Measurements from ENCODE around the gene MMP24.

DNA sequence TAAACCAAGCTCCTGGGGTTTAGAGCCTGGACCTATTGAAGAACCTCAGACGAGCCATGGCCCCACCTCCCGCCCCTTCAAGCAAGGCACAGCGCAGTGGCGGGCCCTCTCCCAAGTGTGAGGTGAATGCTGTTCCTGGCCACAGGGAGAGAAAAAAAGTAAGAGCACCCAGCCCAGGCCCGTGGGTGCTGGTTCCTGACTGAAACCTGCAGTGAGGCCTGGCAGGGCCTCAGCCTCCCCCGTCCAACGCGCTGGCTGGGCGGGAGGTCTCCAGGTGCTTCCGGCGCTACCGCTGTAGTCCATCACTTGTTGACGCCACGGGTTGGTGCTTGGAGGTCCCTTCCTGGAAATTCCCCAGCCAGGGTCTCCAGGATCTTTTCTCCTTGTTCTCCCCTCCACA lies 71.2 kb downstream of the MMP24 start:
- TF ChIP-seq, protein P1, sequence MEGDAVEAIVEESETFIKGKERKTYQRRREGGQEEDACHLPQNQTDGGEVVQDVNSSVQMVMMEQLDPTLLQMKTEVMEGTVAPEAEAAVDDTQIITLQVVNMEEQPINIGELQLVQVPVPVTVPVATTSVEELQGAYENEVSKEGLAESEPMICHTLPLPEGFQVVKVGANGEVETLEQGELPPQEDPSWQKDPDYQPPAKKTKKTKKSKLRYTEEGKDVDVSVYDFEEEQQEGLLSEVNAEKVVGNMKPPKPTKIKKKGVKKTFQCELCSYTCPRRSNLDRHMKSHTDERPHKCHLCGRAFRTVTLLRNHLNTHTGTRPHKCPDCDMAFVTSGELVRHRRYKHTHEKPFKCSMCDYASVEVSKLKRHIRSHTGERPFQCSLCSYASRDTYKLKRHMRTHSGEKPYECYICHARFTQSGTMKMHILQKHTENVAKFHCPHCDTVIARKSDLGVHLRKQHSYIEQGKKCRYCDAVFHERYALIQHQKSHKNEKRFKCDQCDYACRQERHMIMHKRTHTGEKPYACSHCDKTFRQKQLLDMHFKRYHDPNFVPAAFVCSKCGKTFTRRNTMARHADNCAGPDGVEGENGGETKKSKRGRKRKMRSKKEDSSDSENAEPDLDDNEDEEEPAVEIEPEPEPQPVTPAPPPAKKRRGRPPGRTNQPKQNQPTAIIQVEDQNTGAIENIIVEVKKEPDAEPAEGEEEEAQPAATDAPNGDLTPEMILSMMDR (IDR thresholded peaks at IDR 0.05 in 8 of 11, conservative IDR thresholded peaks at IDR 0.05 in 3 of 11) = no peak
- no peak for TF ChIP-seq POLR2A (IDR thresholded peaks at IDR 0.05)

Data from spleen (tissue), 7 donors.